Stomach (tissue), 9 donors: ENCODE results near the gene ADAMTS16. TPM values are rescaled to one million over a fixed set of nuclear protein-coding genes. Genes with fewer than 3 reads are reported as not detected.

Source experiments
- DNase-seq, 2 donors: peaks; one replicate each; pipeline versions ENCODE4 v3.0.0 to v3.0.0-alpha.2; 2013 to 2019
- H3K27ac ChIP-seq, 5 donors: fragments of 200-600 bp in 4 of 5; sonication (generic) in 4 of 5; one replicate each; pipeline ENCODE4 v1.5.1; 2013 to 2019; ENCODE audit warnings: mild to moderate bottlenecking in 1 of 5, moderate library complexity in 1 of 5
- H3K27me3 ChIP-seq, 3 donors: fragments of 200-600 bp; sonication (generic); one replicate each; pipeline ENCODE4 v1.5.1; 2017 to 2019; ENCODE audit warnings: mixed run types in 1 of 3
- H3K36me3 ChIP-seq, 4 donors: fragments of 200-600 bp; sonication (generic); 1 replicate in 3 of 4; 2 replicates in 1 of 4; pipeline ENCODE4 v1.5.1; 2016 to 2019
- H3K4me1 ChIP-seq, 4 donors: fragments of 200-600 bp; sonication (generic); one replicate each; pipeline ENCODE4 v1.5.1; 2016 to 2019
- H3K4me3 ChIP-seq, 4 donors: fragments of 200-600 bp; sonication (generic) in 3 of 4; one replicate each; pipeline ENCODE4 v1.5.1; 2016 to 2019; ENCODE audit warnings: mild to moderate bottlenecking in 1 of 4
- H3K9me3 ChIP-seq, 4 donors: fragments of 200-600 bp; sonication (generic); one replicate each; pipeline ENCODE4 v1.5.1; 2016 to 2019
- EP300 ChIP-seq: sonication (generic); formaldehyde crosslinking; IDR thresholded peaks from one replicate; pipeline ENCODE4 v1.6.1; 2017; ENCODE audit warnings: antibody characterized with exemption
- POLR2A ChIP-seq, 4 donors: fragments of 450-650 bp; IDR thresholded peaks; one replicate each; pipeline ENCODE4 v1.6.1; 2016; ENCODE audit warnings: antibody characterized with exemption in 4 of 4, control low read depth in 2 of 4, mild to moderate bottlenecking in 1 of 4, moderate library complexity in 1 of 4
- POLR2AphosphoS5 ChIP-seq, 3 donors: sonication (generic); formaldehyde crosslinking; IDR thresholded peaks; one replicate each; pipeline ENCODE4 v1.6.1; 2016; ENCODE audit warnings: antibody characterized with exemption in 3 of 3
- WGBS, 5 donors: extraction: QIAGEN DNeasy Blood & Tissue Kit in 3 of 5; methylation state at CpG; one replicate each; pipeline versions ENCODE4 v1.1.5 to v1.1.7; 2013 to 2018; 5-methylcytosine and 5-hydroxymethylcytosine counted together
- intact Hi-C: fragments of 100-400 bp; cut with DNase I; formaldehyde crosslinking; loops from one replicate; pipeline ENCODE4 v1.15.1; 2023; ENCODE audit warnings: low total_unique reads
- polyA plus RNA-seq, 3 donors: library from polyadenylated mRNA; stranded (reverse); fragments of 200-250 nt; gene quantifications; one replicate each; pipeline ENCODE4 v1.2.3, GENCODE V29; 2013
- total RNA-seq, 5 donors: library from RNA; depleted of rRNA; stranded (reverse); fragments of >200 nt; gene quantifications; one replicate each; pipeline versions ENCODE4 v1.1.0 to v1.2.3, GENCODE V29; 2014 to 2016
- TF ChIP-seq, protein P1 (sequence below), 7 experiments: fragments of 450-650 bp in 4 of 7; fragments of 200-600 bp in 3 of 7; sonication (generic) in 3 of 7; IDR thresholded peaks; one replicate each; pipeline ENCODE4 v1.5.1; 2016 to 2019; ENCODE audit warnings: antibody characterized with exemption in 7 of 7, control low read depth in 2 of 7, mild to moderate bottlenecking in 1 of 7
- donor health status: healthy with polysubstance abuse.
- donor health status: Bipolar disorder and iron deficiency.
- donor health status: healthy.

Gene ADAMTS16
- total and polyA plus RNA-seq, 8 donors, result 0.29 to 12.7 TPM; not detected in 6

DNA sequence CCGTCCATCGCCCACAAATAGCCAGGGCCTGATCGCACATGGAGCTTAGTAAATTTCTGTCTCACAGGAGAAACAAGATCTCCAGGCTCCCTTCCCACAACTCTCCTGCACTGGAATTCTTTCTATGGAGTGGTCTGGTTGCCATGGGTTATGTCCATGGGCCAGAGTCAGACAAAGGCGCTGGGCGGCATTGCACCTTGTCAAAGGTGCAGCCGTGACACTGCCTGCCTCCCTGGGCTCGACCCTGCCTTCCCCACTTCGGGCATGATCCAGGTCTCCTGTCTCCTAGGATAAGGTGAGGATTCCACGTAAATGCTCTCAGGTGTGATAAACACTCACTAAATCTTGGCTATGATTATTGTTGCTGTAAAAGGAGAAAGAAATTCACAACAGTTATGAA is 130.0 kb downstream of the ADAMTS16 start:
- Histone ChIP-seq H3K27me3 (no peaks in the 10 kb centered on the region), H3K9me3 (no peaks in the 10 kb centered on the region), H3K4me3 (no peak overlapping the region), H3K36me3 (no peaks in the 10 kb centered on the region), H3K27ac (no peak overlapping the region), H3K4me1 (peaks cover 3 to 15% (median 12%) of the 10 kb centered on the region in 4 donors)
- DNase-seq, result no peak
- intact Hi-C loops, result no loop called here
- TF ChIP-seq EP300, result no peak
- TF ChIP-seq, protein P1, sequence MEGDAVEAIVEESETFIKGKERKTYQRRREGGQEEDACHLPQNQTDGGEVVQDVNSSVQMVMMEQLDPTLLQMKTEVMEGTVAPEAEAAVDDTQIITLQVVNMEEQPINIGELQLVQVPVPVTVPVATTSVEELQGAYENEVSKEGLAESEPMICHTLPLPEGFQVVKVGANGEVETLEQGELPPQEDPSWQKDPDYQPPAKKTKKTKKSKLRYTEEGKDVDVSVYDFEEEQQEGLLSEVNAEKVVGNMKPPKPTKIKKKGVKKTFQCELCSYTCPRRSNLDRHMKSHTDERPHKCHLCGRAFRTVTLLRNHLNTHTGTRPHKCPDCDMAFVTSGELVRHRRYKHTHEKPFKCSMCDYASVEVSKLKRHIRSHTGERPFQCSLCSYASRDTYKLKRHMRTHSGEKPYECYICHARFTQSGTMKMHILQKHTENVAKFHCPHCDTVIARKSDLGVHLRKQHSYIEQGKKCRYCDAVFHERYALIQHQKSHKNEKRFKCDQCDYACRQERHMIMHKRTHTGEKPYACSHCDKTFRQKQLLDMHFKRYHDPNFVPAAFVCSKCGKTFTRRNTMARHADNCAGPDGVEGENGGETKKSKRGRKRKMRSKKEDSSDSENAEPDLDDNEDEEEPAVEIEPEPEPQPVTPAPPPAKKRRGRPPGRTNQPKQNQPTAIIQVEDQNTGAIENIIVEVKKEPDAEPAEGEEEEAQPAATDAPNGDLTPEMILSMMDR (IDR thresholded peaks at IDR 0.05), result no peak
- no peak for TF ChIP-seq POLR2AphosphoS5 (IDR thresholded peaks at IDR 0.05)
- no peak for TF ChIP-seq POLR2A (IDR thresholded peaks at IDR 0.05)
- WGBS, 5 donors, result 87 to 95% (median 94%) methylated on average over 9 of the region's 9 CpGs

DNA sequence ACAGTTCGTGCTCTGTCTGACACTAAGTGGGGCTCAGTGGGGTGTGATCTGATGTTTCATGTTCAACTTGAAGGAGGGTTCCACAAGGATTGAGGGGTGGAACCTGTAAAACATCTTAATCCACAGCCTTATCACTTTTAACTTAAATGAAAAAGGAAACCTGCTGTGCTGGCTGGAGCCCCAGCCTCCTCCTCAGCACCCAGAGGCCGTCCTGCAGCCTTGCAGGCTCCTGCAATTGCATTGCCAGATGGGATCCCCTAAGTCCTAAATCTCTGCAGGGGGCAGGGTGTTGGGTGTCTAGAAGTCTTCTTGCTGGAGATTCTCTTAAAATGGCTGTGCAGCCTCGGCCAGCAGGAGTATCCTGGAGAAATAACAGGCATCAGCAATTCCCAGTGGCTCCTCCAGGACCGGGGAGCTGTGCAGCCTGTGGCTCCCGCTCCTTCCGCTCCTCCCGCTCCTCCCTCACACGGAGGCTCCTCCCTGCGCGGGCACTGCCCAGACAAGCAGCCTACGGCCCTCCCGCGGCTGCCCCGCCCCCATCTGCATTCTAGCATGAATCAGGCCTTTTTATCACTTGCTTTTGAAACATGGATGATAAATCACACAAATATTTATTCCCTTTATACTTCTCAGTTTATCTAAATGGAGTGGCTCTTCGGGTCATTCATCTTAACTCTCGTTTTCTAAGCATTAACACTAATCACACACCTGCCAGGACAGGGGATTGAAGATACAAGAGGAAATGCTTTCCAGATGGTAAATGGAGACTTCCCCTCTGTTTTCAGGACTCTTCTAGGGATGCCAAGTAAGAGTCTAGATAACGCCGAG is 131.0 kb downstream of the ADAMTS16 start:
- H3K9me3 ChIP-seq, result no peaks in the 10 kb centered on the region
- DNase-seq, result peak; percentile 72 to 88
- intact Hi-C loops, result no loop called here
- H3K36me3 ChIP-seq, result no peaks in the 10 kb centered on the region
- peaks cover 3 to 15% (median 12%) of the 10 kb centered on the region in 4 donors for H3K4me1 ChIP-seq
- no peaks in the 10 kb centered on the region for H3K27me3 ChIP-seq
- no peak for TF ChIP-seq EP300
- peak in 1 of 3 donors; percentile 56 for TF ChIP-seq POLR2AphosphoS5 (IDR thresholded peaks at IDR 0.05)
- WGBS, 5 donors, result 12 to 26% (median 16%) methylated on average over 15 to 18 of the region's 18 CpGs
- peak overlapping the region; percentile 8 to 17 (median 17) for H3K4me3 ChIP-seq
- peak overlapping the region in 1 of 5 donors; percentile 11 for H3K27ac ChIP-seq

DNA sequence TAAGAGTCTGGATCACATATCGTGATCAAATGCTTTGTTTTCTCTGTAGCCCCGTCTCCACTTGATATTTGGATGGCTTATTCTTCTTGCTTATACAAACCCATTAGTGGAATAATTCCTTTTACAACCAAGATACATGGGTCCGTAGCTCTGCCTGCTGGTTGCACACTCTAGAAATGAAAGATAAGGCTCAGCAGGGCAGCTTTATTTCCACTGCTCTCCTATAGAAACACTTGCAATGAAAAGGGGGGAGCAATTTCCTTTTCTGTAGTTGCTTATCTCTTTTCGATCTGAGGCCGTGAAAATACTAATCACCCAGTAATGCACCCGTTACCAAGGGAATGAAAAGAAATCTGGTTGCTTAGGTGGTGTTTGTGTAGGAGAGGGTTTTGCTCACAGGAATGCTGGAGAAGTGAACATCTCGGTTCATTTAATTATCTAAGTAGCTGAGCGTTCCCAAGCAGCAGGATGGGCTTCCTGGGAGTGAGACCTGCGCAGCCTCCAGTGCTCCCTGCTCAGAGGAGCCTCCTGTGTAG is 131.7 kb downstream of the ADAMTS16 start:
- peak overlapping the region in 2 of 4 donors; percentile 17 for H3K4me3 ChIP-seq
- no peaks in the 10 kb centered on the region for H3K9me3 ChIP-seq
- peak in 1 of 2 donors; percentile 19 for DNase-seq
- TF ChIP-seq EP300 (no peak), POLR2AphosphoS5 (IDR thresholded peaks at IDR 0.05) (no peak), POLR2A (IDR thresholded peaks at IDR 0.05) (no peak)
- TF ChIP-seq, protein P1 (IDR thresholded peaks at IDR 0.05), result no peak
- peaks cover 3 to 15% (median 12%) of the 10 kb centered on the region in 4 donors for H3K4me1 ChIP-seq
- peak overlapping the region in 1 of 5 donors; percentile 11 for H3K27ac ChIP-seq
- no peaks in the 10 kb centered on the region for H3K36me3 ChIP-seq
- no peaks in the 10 kb centered on the region for H3K27me3 ChIP-seq
- WGBS, 5 donors, result 17 to 31% (median 23%) methylated on average over 9 of the region's 9 CpGs
- intact Hi-C loops, result no loop called here

DNA sequence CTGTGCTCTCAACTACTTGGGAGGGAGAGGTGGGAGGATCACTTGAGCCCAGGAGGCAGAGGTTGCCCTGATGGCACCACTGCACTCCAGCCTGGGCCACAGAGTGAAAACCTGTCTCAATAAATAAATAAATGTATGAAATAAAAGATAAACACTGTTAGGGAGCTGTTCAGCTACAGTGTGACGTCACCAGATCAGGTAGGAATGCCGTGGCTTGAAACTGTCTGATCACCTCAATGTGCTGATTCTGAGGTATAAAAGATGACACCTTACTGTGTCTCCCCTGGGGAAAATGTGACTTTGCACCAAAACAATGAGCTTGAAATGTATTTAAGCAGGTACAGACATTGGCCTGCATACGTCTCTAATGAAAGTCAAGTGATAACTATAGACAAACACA is 133.3 kb downstream of the ADAMTS16 start:
- no peak for DNase-seq
- 74 to 84% (median 80%) methylated on average over 3 of the region's 3 CpGs for WGBS, 5 donors
- Histone ChIP-seq H3K4me3 (no peak overlapping the region), H3K27ac (no peak overlapping the region), H3K27me3 (no peaks in the 10 kb centered on the region), H3K36me3 (no peaks in the 10 kb centered on the region), H3K9me3 (no peaks in the 10 kb centered on the region), H3K4me1 (peaks cover 3 to 15% (median 12%) of the 10 kb centered on the region in 4 donors)
- intact Hi-C loops, result no loop called here
- TF ChIP-seq, protein P1 (IDR thresholded peaks at IDR 0.05), result no peak
- TF ChIP-seq POLR2A (IDR thresholded peaks at IDR 0.05) (no peak), POLR2AphosphoS5 (IDR thresholded peaks at IDR 0.05) (no peak), EP300 (no peak)
